Measurements from ENCODE around the gene GRIN2A.

- TF ChIP-seq SP2 (CRISPR knock-in tag; IDR thresholded peaks at IDR 0.05) (no peak), CTCF (CRISPR knock-in tag; IDR thresholded peaks at IDR 0.05) (no peak), HNF4G (IDR thresholded peaks at IDR 0.05; ENCODE audit: borderline replicate concordance, low read depth, low read length) (no peak), HNF4G (CRISPR knock-in tag; IDR thresholded peaks at IDR 0.05; ENCODE audit: borderline replicate concordance, low read depth) (no peak), ZBTB37 (CRISPR knock-in tag; IDR thresholded peaks at IDR 0.05) (no peak), ZBTB49 (CRISPR knock-in tag; IDR thresholded peaks at IDR 0.05; ENCODE audit: borderline replicate concordance) (no peak), FUBP1 (CRISPR knock-in tag; IDR thresholded peaks at IDR 0.05; ENCODE audit: borderline replicate concordance) (no peak), KDM4B (CRISPR knock-in tag; IDR thresholded peaks at IDR 0.05) (no peak)
These were observed 189.8 kb downstream of the GRIN2A start for GRCh38 chr16:9992441-9992840.

Measured in HepG2 (cell line).